G401.6 (cell line): ENCODE results near the gene C5.

ENCODE experiments used
- FAIRE-seq: peaks from 2 replicates; lab custom pipeline; 2012; peaks lifted over from hg19 to GRCh38; lab: Jason Lieb, UNC

The C5 gene

DNA sequence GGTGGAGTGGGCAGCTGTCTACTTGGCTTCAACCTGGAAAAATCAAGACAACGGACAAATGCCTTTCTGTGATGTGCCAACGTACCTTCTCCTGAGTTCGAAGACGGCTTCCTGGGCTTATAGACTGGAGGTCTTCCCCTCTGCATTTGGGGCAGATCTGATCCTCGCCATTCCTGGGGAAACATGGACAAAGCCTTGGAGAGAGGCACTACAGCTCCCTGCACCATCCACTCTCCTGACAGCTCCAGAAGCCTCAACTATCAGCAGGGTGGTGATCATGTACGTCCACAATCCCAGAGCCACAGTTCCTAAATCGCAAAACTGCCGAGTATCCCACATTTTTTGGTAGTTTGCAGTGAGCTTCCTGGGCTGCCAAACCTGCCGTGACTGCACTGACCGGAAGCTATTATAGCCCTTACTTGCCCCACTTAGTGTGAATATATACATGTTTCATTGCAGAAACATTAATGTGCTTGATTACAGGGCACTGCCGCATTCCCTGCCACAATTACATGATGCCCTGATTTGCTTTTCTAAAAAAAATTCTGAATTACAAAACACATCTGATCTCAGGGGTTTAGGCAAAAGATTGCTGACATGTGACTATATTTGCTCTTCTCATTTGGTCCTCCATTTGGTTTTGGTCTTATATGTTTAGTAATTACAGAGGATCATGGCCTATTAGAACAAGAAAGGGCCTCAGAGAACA lies 126.3 kb downstream of the C5 start:
- FAIRE-seq = no peak

DNA sequence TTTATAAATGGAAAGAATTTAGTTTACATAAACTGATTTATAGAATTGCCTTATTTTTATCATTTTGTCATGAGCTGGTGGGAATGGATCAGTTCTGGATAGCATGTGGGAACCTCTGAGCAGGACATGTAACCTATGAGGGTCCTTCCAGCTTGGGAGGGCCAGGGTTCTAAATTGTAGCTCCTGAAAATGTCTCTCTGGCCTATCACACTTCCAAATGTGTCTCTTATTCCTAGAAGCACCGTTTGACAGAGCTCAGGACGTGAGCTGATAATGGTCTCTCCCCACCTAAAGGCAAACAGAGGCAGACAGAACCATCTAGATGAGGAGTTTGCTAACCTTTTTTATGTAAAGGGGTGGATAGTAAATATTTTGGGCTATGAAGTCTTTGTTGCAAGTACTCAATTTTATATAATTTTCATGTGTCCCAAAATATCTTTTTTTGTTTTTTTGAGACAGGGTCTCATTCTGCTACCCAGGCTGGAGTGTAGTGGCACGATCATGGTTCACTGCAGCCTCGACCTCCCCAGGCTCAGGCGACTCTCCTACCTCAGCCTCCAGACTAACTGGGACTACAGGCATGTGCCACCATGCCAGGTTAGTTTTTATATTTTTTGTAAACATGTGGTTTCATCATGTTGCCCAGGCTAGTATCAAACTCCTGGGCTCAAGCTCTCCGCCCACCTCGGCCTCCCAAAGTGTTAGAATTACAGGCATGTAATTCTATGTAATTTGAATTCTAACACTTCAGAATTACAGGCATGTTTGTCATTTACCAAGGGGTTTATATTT lies 127.5 kb downstream of the C5 start:
- no peak for FAIRE-seq

DNA sequence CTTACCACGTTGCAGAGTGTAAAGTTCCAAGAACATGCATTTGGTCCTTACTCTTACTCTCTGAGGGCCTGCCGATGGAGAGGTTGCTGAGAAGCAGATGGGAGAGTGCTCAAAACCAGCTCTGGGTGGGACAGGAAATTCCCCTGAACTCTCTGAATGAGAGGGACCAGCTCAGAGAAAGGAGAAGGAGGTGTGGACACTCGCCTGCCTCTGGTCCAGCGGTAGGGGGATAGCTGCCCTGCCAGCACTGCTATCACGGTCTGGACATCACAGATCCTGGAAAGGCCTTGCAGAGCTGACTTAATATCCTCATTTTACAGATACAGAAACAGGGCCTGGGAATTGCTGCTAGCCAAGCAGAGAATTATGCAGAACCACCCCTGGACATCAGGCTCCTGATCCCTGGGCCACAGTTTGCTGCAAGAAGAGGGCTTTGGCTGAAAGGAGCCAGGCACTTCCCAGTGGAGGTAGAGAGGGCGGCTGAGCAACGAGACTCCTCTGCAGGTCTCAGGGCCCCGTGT lies 128.4 kb downstream of the C5 start:
- FAIRE-seq = no peak

DNA sequence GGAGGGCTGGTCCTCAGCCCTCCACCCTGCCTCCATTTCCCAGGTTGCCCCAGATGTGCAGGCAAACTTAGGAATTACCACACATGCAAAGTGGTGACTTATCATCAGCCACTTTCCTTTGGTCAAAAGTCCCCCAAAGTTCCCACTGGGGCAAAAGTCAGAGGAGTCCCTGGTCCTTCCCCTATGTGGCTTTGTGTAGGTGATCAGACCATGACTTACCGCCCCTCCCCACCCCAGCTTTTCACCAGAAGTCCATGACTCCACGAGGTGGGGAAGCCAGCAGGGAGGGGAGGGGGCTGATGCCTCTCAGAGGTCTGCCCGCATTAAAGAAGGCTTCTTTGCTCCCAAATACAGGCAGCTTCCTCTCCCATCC lies 129.3 kb downstream of the C5 start:
- no peak for FAIRE-seq

DNA sequence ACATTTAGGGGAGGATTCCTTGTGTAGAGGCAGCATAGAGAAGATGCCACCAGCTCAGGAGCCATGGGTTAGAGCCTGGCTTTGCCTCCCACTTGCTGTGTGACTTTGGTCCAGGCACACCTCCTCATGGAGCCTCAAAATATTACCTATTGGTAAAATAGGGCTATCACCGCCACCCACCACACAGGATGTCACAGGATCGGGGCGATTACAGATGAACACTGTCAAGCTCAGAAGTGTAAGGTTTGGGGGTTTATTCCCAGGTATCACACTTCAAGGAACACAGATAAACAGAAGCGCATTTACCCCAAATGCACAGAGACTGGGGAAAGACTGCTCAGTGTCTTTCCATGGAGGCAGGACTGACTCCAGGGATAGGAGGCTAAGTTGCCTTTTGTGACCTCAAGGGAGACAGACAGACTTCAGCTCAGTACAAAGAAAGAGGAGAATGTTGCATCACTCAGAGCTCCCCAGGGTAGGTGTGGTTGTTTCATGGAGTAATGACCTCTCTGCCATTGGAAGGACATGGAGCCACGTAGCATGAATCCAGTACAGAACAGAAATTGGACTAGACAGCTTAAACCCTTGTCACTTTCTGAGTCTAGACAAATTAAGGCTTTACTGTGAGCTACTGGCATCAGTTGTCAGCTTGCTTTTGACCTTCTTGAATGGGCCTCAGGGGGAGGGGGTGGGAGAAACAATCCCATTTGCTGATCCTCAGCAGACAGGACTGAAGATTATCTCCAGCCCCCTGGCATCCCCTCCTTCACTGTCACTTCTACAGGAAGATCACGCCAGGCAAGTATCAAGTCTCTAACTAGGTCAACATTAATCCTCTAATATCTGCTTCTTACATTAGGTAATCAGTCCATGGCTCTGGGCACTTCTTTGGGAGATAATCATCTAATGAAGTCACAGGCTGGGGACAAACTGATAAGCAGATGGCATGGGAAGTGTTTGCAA lies 130.0 kb downstream of the C5 start:
- FAIRE-seq = no peak

DNA sequence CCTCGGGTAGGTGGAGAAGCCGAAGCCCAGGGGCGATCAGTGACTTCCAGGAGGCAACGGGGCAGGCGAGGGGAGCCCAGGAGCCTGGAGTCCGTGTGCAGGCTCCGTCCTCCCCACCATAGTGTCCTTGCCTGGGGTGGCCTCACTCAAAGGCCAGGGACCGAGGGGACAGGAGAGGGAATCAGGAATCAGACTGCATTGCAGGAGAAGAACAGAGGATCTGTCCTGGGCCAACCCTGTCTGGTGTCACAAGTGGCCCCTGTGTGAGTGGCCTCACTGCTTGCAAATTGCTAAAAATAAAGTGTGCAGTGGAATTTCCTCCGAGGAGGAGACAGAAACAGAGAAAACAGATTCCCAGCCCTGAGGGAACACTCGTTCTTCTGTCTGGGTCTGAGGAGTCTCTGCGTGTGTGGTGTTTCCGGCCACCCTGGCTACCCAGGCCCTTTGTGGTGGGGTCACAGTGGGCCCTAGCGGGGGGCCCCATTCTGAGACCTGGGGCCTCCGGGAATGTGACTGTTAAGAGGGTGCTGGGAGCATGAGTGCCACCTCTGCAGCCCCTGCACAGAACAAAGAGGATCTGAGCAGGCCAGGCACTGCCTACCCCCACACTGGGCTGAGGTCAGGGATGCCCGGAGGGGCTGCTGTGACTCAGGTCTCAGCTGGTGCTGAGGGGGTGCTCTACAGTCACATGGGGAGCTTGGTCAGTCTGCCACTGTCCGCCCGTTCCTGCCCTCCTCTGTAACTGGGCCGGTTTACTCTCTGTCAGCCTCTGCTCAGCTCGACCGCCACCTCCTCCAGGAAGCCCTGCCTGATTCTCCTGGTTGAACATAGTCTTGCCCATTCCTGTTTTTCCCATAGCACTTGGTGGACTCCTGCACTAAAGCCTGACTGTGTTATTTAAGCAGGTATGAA lies 130.9 kb downstream of the C5 start:
- FAIRE-seq = no peak

DNA sequence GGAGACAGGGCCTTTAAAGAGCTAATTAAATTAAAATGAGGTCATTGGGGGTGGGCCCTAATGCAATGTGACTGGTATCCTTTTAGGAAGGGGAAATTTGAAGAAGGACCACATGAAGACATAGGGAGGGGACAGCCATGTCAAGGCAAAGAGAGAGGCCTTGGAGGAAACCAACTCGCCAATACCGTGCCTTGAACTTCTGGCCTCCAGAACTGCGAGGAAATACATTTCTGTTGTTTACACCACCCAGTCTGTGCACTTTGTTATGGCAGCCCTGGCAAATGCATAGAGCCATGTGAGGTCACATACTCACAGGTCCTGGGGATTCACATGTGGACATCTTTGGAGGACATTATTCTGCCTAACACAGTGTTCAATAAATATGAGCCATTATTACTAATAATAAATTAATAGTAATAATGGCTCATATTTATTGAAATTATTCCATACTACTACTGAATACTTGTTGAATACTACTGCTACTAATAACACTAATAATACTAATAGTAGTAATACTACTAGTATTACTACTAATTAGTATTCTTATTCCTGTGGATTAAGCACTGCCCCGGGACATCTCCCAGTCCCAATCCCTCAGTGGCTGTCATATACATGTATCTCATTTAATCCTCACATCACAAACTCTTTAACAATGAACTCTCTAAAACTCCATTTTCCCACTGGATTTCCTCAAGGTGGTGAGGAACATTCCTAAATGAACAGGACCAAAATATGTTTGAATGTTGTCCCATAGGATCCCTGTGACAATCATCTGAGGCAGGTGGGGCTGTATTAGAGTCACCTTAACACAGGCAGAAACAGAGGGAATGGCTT lies 131.9 kb downstream of the C5 start:
- no peak for FAIRE-seq

DNA sequence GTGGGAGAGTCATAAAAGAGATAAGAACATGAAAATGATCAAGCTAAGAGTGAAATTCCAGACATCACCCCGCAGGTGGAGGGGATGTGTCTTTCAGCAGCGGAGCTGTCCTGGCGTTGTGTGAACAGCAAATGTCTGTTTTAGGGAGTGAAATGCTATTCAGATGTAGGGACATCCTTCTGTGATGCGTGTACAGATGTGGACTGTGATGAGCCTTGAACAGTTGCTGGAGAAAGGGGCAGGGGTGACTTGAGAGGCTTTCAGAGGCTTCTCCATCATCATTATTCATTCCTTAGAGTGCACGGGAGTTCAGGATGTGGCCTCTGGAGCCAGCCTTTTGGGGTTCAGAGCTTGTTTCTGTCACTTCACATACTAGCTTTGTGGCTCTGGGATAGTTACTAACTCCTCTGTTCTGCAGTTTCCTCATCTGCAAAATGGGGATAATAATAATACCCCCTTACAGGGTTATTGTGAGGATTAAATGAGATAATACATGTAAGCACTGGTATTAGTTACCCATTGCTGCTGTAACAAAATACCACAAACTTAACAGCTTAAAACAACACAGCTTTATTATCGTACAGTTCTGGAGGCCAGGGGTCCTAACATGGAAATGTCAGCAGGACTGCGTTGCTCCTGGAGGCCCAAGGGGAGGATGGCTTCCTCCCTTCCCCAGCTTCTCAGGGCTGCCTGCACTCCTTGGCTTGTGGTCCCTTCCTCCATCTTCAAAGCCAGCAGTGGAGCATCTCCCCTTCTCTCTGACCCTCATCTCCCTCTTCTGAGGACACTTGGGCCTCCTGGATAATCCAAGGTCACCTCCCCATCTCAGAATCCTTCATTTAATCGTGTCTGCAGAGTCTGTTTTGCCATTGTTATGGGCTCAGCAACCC lies 132.8 kb downstream of the C5 start:
- FAIRE-seq = no peak

DNA sequence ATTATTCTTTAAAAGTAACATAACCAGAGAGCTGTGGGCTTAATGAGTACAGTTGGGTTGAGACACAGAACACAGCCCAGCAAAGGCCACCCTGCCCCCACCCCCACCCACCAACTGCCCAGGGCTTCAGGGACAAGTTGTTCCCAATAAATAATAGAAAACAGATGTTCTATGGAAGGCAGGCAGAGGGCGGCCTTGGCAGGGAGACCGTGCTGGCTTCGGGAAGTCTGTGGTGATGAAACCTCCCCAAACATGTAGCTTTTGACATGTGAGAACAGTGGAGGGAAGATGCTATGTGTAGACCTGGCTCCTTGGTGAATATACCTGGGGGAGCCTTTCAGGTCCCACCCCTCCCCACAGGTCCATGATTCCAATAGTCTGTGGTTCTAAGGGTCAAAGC lies 133.5 kb downstream of the C5 start:
- no peak for FAIRE-seq

DNA sequence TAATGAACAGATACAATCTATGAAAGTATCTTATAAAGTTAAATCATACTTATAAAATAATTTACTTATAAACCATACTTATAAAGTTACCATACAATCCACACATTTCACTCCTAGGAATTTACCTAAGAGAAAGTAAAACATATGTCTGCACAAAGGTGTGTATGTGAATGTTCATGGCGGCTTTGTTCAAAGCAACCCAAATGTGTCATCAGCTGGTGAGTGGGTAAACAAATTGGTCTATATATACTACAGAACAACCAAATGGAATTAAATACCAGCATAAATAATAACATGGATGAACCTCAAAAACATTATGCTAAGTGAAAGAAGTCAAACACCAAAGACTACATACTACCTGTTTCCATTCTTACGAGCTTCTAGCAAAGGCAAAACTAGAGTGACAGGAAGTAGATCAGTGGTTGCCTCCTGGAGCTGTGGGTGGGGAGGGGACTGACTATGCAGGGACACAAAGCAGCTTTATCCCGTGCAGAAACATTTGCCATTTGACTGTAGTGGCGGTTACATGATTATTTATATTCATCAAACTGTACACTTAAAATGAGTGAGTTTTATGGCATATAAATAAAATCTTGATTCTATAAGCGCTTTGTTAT lies 134.1 kb downstream of the C5 start:
- no peak for FAIRE-seq

DNA sequence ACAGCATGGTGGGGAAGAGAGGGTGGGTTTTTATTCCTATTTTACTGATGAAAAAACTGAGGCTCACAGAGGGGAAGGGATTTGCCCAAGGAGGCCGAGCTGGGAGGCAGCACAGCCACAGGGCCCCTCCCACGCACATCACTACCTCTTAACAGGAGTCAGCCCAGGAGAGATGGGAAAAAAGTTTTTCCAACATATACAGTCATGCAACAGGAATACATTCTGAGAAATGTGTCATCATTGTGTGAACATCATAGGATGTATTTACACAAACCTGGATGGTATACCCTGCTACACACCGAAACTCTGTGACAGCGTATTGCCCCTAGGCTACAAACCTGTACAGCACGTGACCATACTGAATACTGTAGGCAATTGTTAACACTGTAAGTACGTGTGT lies 135.1 kb downstream of the C5 start:
- FAIRE-seq = no peak

DNA sequence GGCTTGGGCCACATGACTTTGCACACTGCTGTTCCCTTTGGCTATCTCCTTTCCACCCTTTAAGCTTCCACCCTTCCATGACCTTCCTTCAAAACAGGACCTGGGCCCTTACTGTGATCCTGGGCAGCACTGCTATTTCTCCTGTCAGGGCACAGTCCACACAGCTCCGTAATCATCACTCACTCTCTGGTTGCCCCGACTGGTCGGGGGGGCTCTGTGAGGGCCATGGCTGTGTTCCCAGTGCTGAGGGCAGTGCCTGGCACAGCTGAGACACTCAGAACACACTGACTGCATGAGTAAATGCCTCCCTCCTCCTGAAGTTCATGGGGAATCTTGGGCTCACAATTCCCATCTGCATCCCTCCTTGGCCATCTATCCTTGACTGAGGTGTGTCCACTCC lies 135.7 kb downstream of the C5 start:
- FAIRE-seq = no peak

DNA sequence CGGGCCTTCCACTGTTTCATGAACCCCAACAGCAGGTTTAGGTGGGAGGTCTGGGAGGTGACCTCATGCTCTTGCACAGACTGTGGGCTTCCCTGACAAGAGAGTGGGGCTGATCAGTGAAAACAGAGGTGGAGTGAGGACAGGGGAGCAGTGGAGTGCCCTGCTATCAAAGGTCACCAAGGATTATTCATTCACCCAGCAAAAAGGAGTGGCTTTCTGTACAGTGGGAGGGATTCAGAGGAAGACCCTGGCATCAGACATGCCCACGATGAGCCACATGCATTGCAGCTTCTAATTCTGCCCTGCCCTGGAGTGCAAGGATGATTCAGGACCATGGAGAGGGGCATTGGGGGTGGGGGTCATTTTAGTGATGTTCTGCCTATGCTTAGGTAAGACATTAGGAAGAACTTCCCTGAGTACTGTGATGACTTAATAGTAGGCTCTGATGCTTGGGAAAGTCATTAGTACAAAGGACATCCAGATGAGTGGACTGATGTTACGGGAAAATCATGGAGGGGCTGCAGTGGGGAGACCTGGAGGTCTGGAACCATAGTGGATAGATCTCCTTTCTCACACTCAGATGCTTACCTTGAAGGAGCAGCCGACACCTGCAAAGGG lies 136.3 kb downstream of the C5 start:
- no peak for FAIRE-seq

DNA sequence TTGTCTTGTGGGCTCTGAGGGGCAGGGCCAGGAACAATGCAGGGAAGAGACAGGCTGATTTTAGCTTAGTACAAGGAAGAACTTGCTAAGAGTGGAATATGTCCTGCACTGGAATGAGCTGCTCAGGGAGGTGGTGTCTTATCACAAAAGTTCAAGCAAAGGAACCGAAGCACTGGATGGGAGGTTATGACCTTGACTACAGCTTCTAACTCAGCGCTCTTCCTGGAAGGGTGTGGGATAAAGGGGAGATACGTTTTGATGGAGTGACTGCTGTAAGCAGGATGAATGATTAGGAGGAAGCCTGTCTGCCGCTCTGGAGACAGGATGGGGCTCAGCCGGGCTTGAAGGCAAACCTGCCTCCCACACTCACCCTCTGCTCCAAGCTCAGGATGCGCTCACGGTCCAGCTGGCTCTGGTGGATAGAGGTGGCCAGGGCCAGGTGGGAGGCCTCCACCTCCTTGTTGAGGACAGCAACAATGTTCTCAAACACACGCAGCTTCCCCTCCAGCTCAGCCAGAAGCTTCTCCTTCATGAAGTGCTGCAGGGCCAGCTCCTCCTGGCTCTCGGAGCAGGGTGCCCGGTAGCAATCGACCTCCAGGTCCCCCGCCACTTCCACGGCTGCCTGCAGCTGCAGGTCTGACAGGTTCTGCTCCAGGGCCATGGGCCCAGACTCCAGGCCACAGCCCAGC lies 137.0 kb downstream of the C5 start:
- no peak for FAIRE-seq

DNA sequence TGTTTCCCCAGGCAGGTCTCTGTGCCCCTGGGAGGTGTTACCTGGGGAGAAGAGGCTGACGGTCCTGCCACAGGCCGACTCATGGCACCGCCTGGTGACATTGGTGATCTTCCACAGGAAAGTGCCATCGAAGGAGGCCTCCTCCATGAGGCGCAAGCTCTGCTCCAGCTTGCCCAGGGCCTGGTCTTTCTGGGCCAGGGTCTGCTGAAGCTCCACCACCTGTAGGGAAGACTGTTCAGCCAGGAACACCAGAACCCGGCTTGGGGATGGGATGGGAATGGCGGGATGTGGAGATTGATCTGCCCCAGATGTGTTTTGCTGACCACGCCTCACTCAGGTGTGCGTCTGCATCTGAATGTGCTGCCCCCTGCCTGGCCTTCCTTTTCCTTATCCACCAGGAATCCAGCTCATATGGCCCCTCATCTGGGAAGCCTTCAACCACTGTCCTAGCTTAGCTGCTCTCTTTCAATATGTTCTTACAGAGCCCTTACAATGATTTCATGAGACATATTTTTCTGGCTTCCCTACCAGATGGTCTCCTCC lies 138.7 kb downstream of the C5 start:
- FAIRE-seq = no peak

DNA sequence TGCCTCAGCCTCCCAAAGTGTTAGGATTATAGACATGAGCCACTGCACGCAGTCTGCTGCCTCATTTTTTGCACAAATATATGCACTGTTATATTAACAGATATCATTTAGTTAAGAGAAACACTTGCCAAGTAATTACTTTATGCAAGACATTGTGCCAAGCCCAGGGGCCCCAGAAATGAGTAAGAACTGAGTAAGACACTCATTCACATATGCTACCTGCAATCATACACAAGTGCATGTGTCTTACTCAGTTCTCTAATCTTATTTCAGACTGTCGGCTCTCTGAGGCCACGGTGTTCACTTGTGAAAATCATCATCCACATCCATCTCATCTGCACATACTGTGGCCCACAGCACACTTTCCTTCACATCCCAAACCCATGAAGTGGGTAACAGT lies 139.4 kb downstream of the C5 start:
- FAIRE-seq = no peak

DNA sequence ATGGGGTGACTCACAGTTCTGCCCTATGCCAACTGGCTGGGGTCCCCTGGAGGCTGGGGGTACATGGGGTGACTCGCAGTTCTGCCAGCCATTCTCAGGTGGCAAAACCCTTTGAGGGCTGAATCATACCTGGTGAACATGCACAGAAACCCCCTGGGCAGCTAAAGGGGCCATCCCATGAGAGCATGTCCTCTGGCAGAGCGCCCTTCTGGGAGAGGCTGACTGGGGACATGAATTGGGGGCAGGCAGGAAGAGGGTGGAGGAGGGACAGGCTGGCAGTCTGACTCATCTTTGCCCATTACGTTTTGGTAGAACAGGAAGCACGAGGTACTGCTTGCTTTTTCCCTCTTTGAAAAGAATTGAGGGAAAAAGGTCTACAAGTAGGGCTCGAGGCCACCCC lies 140.2 kb downstream of the C5 start:
- FAIRE-seq = no peak
